Measurements from ENCODE around the gene KDM2B.

KDM2B gene

GRCh38 chr12:121507984-121508383 lies 72.8 kb downstream of the KDM2B start:
- DNase-seq (ENCODE audit: low read depth in 2 of 2) = no peak
- TF ChIP-seq CTCF (IDR thresholded peaks at IDR 0.05; ENCODE audit: low read depth, low read length) = no peak
- H3K4me3 ChIP-seq (replicated peaks in 1 of 2; ENCODE audit: low read depth in 2 of 2, low read length in 2 of 2) = no peak overlapping the region

GRCh38 chr12:121507245-121507644 lies 73.6 kb downstream of the KDM2B start:
- H3K4me3 ChIP-seq (replicated peaks in 1 of 2; ENCODE audit: low read depth in 2 of 2, low read length in 2 of 2) = no peak overlapping the region
- DNase-seq (ENCODE audit: low read depth in 2 of 2) = no peak
- no peak for TF ChIP-seq CTCF (IDR thresholded peaks at IDR 0.05; ENCODE audit: low read depth, low read length)

GRCh38 chr12:121505513-121505912 lies 75.3 kb downstream of the KDM2B start:
- peak in 1 of 2 donors; percentile 34 for DNase-seq (ENCODE audit: low read depth in 2 of 2)
- H3K4me3 ChIP-seq (replicated peaks in 1 of 2; ENCODE audit: low read depth in 2 of 2, low read length in 2 of 2) = no peak overlapping the region
- TF ChIP-seq CTCF (IDR thresholded peaks at IDR 0.05; ENCODE audit: low read depth, low read length) = no peak

- no peak overlapping the region for H3K4me3 ChIP-seq (replicated peaks in 1 of 2; ENCODE audit: low read depth in 2 of 2, low read length in 2 of 2)
- no peak for DNase-seq (ENCODE audit: low read depth in 2 of 2)
- TF ChIP-seq CTCF (IDR thresholded peaks at IDR 0.05; ENCODE audit: low read depth, low read length) = no peak
Measured at GRCh38 chr12:121504505-121504904, 76.3 kb downstream of the KDM2B start.

GRCh38 chr12:121503395-121503794 lies 77.4 kb downstream of the KDM2B start:
- DNase-seq (ENCODE audit: low read depth in 2 of 2) = no peak
- TF ChIP-seq CTCF (IDR thresholded peaks at IDR 0.05; ENCODE audit: low read depth, low read length) = no peak
- H3K4me3 ChIP-seq (replicated peaks in 1 of 2; ENCODE audit: low read depth in 2 of 2, low read length in 2 of 2) = no peak overlapping the region

- TF ChIP-seq CTCF (IDR thresholded peaks at IDR 0.05; ENCODE audit: low read depth, low read length) = no peak
- H3K4me3 ChIP-seq (replicated peaks in 1 of 2; ENCODE audit: low read depth in 2 of 2, low read length in 2 of 2) = no peak overlapping the region
- DNase-seq (ENCODE audit: low read depth in 2 of 2) = no peak
Measured at GRCh38 chr12:121501946-121502345, 78.9 kb downstream of the KDM2B start.

All from cardiac fibroblast (primary cell).